GM12878 (cell line): Measurements from ENCODE around the gene SPTBN1. TPM values are rescaled to one million over a fixed set of nuclear protein-coding genes. Genes with fewer than 3 reads are reported as not detected.

ENCODE experiments used
- CBX5 ChIP-seq: sonication (generic); IDR thresholded peaks from 2 replicates; pipeline ENCODE4 v1.6.1; 2016; ENCODE audit warnings: low read depth, moderate library complexity, mild to moderate bottlenecking, inconsistent platforms
- NFYA ChIP-seq: IDR thresholded peaks from 2 replicates; pipeline ENCODE4 v1.6.1; 2011; ENCODE audit warnings: low read depth, mild to moderate bottlenecking, low read length, improper control_type of control experiment, borderline replicate concordance
- RELA ChIP-seq: fragments of 450-650 bp; IDR thresholded peaks from 2 replicates; pipeline ENCODE4 v1.8.0; 2014; ENCODE audit warnings: borderline replicate concordance; ENCODE audit not compliant: partially characterized antibody
- SIX5 ChIP-seq: IDR thresholded peaks from 2 replicates; pipeline ENCODE4 v1.6.1; 2011; ENCODE audit warnings: mild to moderate bottlenecking, low read depth, low read length, moderate library complexity; ENCODE audit not compliant: severe bottlenecking
- SMAD5 ChIP-seq: IDR thresholded peaks from 2 replicates; pipeline ENCODE4 v1.6.1; 2016; ENCODE audit warnings: antibody characterized with exemption, low read depth
- SREBF2 ChIP-seq: IDR thresholded peaks from 2 replicates; pipeline ENCODE4 v1.6.1; 2012; ENCODE audit warnings: mild to moderate bottlenecking, low read length
- SUPT20H ChIP-seq: IDR thresholded peaks from 2 replicates; pipeline ENCODE4 v1.6.1; 2011; ENCODE audit warnings: low read depth, mild to moderate bottlenecking, low read length, moderate library complexity, borderline replicate concordance; ENCODE audit not compliant: control insufficient read depth
- WRNIP1 ChIP-seq: IDR thresholded peaks from 2 replicates; pipeline ENCODE4 v1.6.1; 2011; ENCODE audit warnings: low read depth, low read length, improper control_type of control experiment, borderline replicate concordance
- polyA plus RNA-seq, 11 experiments: library from polyadenylated mRNA; depleted of rRNA in 4 of 11; unstranded in 6 of 11; stranded (reverse) in 5 of 11; fragments of >200 nt; fragmentation: Nextera tagmentation in 4 of 11; fragmentation: Illumina TruSeq in 1 of 11; extraction: Ambion mirVana in 4 of 11; extraction: Trizol in 1 of 11; gene quantifications; 1 replicate in 1 of 11; 2 replicates in 10 of 11; pipeline versions ENCODE4 v1.2.1 to v1.2.3, GENCODE V29; 2011 to 2016; ENCODE audit warnings: inconsistent platforms in 2 of 11, missing spikeins in 2 of 11, low read depth in 1 of 11
- total RNA-seq, 4 experiments: library from RNA; depleted of rRNA in 3 of 4; stranded (reverse); fragments of >200 nt in 3 of 4; fragmentation: Illumina TruSeq in 1 of 4; extraction: Trizol in 1 of 4; gene quantifications; 2 replicates each; pipeline versions ENCODE4 v1.2.1 to v1.2.3, GENCODE V29; 2013 to 2021
- TF ChIP-seq, protein P1 (sequence below): fragments of 450-650 bp; IDR thresholded peaks from 2 replicates; pipeline ENCODE4 v1.6.1; 2017; ENCODE audit warnings: mild to moderate bottlenecking, moderate library complexity
- TF ChIP-seq, protein P2 (sequence below): IDR thresholded peaks from 2 replicates; pipeline ENCODE4 v1.6.1; 2012; ENCODE audit warnings: improper control_type of control experiment, low read depth, low read length; ENCODE audit not compliant: insufficient replicate concordance
- TF ChIP-seq, protein P3 (sequence below): fragments of 450-650 bp; IDR thresholded peaks from 2 replicates; pipeline ENCODE4 v1.6.1; 2014; ENCODE audit warnings: mild to moderate bottlenecking
- TF ChIP-seq, protein P4 (sequence below): fragments of 150-350 bp; IDR thresholded peaks from 2 replicates; pipeline ENCODE4 v1.6.1; 2016; ENCODE audit warnings: low read depth, low read length

The SPTBN1 gene
- total and polyA plus RNA-seq, 10 of the 15 experiments (the other 5 are each of a cell fraction or from before 2014, with no cell fraction given), result 20.6 to 154 (median 76.7) TPM

DNA sequence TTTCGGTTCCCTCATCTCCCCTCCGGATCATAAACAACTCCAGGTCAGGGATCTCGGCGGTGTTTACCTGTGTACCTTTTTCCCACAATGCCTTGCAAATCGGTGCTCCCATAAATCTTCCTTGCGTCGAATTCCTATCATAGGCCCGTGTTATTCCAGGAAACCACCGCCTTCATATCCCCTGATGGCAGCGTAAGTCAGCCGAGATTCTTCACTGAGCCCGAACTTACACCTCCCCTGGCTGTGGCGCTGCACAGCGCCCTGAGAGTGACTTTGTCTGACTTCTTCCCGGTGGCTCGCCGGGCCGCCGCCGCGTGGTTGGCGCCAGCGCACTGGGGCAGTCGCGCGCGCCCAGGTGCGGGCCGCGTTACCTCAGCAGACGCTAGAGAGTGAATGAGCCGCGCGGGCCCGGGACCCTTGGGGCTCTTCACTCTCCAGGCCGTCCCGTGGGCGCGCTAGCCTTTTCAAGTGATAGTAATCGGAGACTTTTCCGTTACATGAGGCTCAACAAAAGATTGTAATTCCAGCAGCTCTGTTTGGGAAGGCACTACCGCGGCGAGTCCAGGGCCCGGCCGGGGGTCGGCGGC is 101.6 kb downstream of the SPTBN1 start (continued):
- TF ChIP-seq, protein P1, sequence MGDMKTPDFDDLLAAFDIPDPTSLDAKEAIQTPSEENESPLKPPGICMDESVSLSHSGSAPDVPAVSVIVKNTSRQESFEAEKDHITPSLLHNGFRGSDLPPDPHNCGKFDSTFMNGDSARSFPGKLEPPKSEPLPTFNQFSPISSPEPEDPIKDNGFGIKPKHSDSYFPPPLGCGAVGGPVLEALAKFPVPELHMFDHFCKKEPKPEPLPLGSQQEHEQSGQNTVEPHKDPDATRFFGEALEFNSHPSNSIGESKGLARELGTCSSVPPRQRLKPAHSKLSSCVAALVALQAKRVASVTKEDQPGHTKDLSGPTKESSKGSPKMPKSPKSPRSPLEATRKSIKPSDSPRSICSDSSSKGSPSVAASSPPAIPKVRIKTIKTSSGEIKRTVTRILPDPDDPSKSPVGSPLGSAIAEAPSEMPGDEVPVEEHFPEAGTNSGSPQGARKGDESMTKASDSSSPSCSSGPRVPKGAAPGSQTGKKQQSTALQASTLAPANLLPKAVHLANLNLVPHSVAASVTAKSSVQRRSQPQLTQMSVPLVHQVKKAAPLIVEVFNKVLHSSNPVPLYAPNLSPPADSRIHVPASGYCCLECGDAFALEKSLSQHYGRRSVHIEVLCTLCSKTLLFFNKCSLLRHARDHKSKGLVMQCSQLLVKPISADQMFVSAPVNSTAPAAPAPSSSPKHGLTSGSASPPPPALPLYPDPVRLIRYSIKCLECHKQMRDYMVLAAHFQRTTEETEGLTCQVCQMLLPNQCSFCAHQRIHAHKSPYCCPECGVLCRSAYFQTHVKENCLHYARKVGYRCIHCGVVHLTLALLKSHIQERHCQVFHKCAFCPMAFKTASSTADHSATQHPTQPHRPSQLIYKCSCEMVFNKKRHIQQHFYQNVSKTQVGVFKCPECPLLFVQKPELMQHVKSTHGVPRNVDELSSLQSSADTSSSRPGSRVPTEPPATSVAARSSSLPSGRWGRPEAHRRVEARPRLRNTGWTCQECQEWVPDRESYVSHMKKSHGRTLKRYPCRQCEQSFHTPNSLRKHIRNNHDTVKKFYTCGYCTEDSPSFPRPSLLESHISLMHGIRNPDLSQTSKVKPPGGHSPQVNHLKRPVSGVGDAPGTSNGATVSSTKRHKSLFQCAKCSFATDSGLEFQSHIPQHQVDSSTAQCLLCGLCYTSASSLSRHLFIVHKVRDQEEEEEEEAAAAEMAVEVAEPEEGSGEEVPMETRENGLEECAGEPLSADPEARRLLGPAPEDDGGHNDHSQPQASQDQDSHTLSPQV, result no peak
- TF ChIP-seq SREBF2, result no peak
- no peak for TF ChIP-seq SMAD5
- TF ChIP-seq, protein P2, sequence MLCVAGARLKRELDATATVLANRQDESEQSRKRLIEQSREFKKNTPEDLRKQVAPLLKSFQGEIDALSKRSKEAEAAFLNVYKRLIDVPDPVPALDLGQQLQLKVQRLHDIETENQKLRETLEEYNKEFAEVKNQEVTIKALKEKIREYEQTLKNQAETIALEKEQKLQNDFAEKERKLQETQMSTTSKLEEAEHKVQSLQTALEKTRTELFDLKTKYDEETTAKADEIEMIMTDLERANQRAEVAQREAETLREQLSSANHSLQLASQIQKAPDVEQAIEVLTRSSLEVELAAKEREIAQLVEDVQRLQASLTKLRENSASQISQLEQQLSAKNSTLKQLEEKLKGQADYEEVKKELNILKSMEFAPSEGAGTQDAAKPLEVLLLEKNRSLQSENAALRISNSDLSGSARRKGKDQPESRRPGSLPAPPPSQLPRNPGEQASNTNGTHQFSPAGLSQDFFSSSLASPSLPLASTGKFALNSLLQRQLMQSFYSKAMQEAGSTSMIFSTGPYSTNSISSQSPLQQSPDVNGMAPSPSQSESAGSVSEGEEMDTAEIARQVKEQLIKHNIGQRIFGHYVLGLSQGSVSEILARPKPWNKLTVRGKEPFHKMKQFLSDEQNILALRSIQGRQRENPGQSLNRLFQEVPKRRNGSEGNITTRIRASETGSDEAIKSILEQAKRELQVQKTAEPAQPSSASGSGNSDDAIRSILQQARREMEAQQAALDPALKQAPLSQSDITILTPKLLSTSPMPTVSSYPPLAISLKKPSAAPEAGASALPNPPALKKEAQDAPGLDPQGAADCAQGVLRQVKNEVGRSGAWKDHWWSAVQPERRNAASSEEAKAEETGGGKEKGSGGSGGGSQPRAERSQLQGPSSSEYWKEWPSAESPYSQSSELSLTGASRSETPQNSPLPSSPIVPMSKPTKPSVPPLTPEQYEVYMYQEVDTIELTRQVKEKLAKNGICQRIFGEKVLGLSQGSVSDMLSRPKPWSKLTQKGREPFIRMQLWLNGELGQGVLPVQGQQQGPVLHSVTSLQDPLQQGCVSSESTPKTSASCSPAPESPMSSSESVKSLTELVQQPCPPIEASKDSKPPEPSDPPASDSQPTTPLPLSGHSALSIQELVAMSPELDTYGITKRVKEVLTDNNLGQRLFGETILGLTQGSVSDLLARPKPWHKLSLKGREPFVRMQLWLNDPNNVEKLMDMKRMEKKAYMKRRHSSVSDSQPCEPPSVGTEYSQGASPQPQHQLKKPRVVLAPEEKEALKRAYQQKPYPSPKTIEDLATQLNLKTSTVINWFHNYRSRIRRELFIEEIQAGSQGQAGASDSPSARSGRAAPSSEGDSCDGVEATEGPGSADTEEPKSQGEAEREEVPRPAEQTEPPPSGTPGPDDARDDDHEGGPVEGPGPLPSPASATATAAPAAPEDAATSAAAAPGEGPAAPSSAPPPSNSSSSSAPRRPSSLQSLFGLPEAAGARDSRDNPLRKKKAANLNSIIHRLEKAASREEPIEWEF, result no peak
- no peak for TF ChIP-seq SIX5
- no peak for TF ChIP-seq NFYA
- TF ChIP-seq, protein P3, sequence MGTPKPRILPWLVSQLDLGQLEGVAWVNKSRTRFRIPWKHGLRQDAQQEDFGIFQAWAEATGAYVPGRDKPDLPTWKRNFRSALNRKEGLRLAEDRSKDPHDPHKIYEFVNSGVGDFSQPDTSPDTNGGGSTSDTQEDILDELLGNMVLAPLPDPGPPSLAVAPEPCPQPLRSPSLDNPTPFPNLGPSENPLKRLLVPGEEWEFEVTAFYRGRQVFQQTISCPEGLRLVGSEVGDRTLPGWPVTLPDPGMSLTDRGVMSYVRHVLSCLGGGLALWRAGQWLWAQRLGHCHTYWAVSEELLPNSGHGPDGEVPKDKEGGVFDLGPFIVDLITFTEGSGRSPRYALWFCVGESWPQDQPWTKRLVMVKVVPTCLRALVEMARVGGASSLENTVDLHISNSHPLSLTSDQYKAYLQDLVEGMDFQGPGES, result no peak
- no peak for TF ChIP-seq WRNIP1
- TF ChIP-seq CBX5, result no peak
- TF ChIP-seq SUPT20H, result no peak
- TF ChIP-seq, protein P4, sequence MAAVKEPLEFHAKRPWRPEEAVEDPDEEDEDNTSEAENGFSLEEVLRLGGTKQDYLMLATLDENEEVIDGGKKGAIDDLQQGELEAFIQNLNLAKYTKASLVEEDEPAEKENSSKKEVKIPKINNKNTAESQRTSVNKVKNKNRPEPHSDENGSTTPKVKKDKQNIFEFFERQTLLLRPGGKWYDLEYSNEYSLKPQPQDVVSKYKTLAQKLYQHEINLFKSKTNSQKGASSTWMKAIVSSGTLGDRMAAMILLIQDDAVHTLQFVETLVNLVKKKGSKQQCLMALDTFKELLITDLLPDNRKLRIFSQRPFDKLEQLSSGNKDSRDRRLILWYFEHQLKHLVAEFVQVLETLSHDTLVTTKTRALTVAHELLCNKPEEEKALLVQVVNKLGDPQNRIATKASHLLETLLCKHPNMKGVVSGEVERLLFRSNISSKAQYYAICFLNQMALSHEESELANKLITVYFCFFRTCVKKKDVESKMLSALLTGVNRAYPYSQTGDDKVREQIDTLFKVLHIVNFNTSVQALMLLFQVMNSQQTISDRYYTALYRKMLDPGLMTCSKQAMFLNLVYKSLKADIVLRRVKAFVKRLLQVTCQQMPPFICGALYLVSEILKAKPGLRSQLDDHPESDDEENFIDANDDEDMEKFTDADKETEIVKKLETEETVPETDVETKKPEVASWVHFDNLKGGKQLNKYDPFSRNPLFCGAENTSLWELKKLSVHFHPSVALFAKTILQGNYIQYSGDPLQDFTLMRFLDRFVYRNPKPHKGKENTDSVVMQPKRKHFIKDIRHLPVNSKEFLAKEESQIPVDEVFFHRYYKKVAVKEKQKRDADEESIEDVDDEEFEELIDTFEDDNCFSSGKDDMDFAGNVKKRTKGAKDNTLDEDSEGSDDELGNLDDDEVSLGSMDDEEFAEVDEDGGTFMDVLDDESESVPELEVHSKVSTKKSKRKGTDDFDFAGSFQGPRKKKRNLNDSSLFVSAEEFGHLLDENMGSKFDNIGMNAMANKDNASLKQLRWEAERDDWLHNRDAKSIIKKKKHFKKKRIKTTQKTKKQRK, result no peak
- TF ChIP-seq RELA, result no peak
